ENCODE data around the gene TIMM13.
"Not testable (repeated sequence)": the region's sequence is repeated elsewhere in the genome, so short reads cannot be mapped to it uniquely, and the experiment has no call there.

TIMM13 gene

DNA sequence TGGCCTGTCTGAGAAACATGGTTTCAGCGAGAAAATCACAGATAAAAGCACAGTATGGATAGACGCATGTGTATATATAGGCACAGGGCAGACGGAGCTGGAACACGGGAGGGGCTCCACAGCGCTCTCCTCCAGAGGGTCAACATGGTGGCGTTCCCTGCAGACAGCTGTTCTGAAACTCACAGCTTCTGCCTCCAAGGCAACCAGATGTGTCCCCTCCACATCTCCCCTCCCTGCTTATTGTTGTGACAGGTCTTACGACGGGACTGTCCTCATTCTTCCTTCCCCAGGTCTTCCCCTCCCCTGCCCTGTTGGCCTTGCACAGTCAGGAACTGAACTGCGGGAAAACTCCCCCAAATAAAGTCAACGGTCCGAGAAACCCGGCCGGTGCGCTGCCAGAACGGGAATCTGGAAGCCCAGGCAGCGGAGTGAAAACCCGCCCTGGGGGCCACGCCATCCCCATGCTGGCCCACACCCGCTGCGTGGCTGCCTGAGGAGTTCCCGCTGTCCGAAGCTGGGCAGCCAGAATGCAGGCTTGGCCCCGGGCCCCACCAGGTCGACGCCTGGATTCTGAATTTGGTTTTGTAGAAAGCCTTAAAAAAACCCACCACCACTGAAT lies 2.6 kb upstream of the TIMM13 start:
- no peak for DNase-seq

DNA sequence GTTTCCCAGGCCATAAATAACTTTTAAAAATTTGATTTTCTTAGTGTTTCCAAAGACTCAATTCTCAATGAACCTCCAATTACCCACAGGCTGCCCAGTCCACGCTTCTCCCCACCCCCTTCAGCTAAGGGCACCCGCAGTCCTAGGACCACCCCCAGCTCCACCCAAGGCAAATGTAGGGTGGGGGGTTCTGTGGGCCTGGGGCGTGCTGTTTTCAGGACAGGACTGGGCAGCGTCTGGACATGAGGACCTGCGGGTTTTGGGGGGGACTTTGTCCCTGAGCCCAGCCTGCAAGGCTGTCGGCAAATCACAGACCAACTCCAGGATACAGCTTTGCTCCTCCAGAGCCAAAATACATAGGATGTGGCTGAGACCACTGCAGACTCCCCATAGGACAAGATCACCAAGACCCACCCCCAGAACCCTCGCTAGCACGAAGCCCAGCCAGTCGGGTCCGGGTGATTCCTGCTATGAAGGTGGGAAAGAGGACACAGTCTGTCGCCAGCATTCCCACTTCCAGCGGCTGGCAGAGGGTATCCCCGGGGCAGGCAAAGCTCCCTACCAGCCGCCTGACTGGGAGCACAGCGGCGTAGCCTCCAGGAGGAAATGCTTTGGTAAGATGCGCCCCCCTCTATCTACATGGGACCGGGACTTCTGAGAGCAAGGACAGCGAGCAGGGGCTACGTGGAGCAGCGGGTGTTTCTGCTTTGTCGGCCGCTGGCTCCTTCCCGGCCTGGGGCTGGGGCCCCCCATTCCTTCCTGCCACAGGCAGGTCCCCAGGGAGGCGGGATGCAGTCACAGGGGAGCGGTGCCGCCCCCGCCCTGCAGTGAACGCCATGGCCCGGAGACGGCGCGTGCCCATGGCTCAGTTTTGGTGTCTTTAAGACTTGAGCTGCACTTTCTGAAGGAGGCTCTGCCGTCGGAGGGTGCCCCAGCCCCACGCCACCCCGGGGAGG lies 1.6 kb upstream of the TIMM13 start:
- no peak for DNase-seq

DNA sequence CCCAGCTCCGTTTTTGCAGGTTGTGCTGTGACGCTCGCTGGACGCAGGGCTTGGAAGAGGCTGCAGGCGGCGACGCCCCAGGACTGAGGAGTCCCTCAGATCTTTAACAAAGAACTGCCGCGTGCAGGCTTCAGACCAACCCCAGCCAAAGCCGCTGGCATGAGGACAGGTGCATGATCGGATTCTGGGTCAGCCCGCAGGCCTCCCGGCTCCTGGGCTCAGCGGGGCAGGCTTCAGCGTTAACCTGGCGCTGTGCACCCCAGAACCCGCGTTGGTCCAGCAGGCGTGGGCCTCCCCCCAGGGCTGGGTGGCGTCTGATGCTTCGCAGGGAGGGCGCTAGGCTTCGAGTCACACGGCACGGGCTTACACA lies 920 bp upstream of the TIMM13 start:
- no peak for DNase-seq

DNA sequence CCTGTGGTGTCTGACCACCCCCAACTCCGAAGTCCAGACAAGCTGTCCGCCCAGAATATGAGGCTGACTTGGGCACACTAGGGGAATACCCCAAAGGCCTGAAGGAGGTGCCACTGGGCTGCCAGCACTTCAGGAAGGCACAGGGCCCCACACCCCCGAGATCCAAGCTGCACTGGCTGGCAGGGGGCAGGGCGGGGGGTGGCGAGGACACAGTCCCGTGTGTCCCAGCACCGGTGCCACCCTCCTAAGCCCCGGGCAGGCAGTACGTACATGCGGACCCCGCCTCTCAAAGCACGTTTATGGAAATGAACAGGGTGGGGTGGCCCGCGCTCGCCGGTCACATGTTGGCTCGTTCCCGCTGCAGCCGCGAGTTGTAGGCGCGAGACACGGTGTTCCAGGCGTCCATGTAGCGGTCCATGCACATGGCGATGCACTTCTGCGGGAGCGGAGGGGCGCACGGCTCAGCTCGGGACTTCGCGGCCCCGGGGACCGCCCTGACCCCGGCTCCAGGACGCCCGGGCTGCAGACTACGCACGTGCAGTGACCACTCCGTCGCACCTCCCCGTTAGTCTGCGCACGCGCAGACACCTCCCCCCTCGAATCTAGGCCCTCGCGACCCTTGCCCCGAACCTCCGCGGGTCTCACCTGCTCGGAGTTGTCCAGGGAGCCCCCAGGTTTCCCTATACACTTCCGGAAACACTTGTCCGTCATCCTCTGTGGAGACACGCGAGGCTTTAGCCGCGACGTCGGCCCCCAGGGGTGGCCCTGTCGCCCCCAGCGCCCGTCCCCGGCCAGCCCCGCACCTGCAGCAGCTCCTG lies 566 bp downstream of the TIMM13 start:
- peak; percentile 53 for DNase-seq

DNA sequence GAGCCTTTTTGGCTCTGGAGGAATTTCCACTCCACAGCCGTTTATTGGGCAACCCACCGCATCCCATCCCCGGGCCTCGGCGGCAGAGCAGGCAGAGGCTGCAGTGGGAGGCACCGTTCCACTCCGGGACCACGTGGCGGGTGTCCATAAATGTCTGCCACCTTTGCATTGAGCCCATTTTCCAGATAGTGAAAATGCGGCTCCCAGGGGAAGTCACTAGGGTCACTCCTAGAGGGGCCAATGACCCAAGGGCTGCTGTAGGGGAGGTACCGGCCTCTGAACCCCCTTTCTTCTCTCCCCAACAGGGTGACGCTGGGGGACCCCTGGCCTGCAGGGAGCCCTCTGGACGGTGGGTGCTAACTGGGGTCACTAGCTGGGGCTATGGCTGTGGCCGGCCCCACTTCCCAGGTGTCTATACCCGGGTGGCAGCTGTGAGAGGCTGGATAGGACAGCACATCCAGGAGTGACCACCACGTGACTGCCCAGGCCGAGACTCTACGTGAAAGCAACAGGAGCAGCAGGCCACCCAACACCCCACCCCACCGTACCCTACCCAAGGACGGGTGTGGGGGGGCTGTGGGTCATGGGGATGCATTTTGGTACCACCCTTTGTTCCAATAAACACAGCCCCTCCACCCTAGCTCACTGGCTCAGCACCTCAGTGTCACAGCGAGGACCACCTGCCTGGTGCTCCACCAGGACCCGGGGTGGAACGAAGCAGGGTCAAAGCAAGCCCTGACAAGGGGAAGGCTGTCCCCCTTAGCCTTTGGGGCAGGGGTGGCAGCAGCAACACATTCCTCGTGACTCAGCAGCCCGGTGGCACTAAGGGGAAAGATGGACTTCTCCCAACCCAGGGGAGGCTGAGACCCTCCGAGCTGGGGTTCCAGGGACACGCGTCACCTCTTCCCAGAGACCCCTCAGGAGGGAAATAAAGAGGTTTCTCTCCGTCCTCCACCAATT lies 1.5 kb downstream of the TIMM13 start:
- no peak for DNase-seq

- DNase-seq = no peak
Observed at GRCh38 chr19:2424686-2425621, 2.4 kb downstream of the TIMM13 start.

DNA sequence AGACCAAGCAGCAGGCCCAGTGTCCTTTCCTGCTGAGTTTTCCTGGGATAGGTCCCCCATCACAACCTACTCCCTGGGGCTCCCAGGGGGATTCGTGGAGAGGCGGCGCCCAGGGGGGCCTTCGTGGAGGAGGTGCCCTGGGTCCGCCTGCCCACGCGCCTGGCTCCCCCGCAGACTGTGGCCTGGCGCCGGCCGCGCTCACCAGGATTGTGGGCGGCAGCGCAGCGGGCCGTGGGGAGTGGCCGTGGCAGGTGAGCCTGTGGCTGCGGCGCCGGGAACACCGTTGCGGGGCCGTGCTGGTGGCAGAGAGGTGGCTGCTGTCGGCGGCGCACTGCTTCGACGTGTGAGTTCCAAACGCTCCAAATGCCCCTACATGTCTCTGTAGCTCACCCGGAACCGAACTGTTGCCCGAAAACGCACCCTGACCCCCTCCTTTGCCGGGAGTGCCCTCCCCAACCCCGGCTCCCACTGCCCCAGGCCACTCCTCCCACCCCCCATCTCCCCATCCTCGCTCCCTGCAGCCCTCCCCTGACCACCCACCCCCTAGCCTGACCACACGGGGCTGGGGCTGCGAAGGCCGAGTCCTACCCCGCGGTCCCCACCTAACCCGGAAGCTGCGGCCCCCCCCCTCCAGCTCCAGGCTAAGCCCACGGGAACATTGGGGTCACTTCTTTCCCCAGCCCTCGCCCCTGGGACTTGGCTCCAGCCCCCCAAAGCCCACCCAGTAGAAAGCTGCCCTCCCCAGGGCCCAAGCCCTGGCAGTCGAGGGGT lies 3.3 kb downstream of the TIMM13 start:
- no peak for DNase-seq

- DNase-seq = no peak
Observed at GRCh38 chr19:2423071-2423914, 4.1 kb downstream of the TIMM13 start.

DNA sequence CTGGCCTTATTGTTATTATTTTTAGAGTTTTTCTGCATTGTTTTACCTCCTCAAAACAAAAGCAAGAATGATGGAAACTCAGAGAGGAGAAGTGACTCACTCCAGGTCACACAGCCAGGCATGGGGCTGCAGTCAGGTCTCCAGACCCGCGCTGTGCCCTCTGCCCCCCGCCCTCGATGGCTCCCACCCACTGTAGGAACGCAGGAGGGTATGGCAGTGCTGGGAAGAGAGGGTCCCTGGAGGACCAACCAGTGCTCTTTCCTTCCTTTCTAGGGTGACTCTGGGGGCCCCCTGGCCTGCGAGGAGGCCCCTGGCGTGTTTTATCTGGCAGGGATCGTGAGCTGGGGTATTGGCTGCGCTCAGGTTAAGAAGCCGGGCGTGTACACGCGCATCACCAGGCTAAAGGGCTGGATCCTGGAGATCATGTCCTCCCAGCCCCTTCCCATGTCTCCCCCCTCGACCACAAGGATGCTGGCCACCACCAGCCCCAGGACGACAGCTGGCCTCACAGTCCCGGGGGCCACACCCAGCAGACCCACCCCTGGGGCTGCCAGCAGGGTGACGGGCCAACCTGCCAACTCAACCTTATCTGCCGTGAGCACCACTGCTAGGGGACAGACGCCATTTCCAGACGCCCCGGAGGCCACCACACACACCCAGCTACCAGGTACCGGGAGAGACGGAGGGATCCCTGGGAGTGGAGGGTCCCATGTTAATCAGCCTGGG lies 5.6 kb downstream of the TIMM13 start:
- no peak for DNase-seq

GRCh38 chr19:2420490-2420889 lies 6.9 kb downstream of the TIMM13 start:
- no peak for DNase-seq

DNA sequence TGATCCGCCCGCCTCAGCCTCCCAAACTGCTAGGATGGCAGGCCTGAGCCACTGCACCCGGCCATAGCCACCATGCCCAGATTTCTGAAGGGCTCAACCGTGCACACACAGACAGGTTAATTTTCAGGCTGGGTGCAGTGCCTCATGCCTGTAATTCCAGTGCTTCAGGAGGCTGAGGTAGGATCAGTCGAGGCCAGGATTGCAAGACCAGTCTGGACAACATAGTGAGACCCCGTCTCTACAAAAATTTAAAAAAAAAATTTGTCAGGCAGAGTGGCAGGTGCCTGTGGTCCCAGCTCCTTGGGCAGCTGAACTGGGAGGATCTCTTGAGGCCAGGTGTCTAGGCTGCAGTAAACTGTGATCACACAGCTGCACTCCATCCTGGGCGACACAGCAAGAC lies 7.6 kb downstream of the TIMM13 start:
- DNase-seq = no peak

DNA sequence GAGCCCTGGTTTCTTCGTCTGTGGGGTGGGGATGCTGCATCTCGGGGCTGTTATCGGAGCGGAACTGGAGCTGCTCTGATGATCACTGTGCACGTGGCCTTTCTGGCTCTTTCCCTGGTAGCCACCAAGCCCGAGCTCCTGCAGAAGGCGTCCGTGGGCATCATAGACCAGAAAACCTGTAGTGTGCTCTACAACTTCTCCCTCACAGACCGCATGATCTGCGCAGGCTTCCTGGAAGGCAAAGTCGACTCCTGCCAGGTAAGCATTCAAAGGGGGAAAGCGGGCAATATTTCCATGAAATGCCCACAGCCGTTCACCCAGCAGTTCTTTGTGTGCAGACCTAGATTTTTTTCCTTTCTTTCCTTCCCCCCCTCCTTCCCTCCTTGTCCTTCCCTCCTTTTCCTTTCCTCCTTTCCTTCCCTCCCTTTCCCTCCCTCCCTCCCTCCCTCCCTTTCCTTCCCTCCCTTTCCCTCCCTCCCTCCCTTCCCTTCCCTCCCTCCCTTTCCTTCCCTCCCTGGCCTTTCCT lies 9.4 kb downstream of the TIMM13 start:
- DNase-seq = no peak

DNA sequence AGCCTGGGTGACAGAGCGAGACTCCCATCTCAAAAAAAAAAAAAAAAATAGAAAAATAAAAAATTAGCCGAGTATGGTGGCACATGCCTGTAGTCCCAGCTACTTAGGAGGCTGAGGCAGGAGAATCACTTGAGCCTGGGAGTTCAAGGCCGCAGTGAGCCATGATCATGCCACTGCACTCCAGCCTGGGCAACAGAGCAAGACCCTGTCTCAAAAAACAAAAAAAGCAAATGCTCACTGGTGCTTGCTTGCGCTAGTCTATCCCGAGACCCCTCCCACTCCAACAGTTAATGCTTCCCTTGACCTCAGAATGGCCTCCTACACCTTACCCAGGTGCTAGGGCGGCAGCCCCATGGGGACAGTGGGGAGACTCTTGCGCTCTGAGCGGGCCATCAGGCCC lies 9.9 kb downstream of the TIMM13 start:
- DNase-seq = not testable (repeated sequence)

DNA sequence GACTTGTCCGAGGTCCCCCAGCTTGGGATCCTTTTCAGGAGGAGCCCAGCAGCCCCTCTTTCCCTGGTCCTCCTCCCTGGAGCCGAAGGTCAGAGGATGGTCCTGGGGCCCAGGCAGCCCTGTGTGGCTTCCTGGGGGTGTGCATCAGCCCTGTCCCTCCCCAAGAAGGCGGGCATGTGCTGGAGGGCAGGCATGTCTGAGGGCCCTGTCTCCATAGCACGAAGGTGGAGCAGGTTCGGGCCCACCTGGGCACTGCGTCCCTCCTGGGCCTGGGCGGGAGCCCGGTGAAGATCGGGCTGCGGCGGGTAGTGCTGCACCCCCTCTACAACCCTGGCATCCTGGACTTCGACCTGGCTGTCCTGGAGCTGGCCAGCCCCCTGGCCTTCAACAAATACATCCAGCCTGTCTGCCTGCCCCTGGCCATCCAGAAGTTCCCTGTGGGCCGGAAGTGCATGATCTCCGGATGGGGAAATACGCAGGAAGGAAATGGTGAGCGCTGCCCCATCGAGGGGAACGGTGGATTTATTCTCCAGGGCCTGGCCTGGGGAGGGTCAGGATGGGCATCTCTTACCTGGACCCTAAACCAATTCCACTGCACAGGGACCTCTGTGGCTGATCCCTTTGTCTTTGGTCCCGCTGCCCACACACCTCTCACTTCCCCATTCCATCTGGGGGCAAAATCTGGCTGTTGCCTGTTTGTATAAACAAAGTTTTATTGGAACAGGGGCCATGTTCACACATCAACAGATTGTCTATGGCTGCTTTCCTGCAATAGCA lies 10.9 kb downstream of the TIMM13 start:
- DNase-seq = no peak

DNA sequence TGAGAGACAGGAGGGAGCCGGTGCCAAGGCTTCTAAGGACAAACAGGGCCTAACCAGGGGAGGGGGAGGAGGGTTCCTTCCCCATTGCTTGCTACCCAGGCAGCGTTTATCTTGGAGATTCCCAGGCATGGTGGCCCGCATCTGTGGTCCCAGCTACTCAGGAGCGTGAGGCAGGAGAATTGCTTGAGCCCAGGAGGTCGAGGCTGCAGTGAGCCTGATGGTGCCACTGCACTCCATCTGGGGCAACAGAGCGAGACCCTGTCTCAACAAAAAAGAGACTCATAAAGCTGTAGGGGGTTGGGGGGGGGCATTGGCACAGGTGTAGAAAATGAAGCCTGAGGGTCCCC lies 11.4 kb downstream of the TIMM13 start:
- no peak for DNase-seq

DNA sequence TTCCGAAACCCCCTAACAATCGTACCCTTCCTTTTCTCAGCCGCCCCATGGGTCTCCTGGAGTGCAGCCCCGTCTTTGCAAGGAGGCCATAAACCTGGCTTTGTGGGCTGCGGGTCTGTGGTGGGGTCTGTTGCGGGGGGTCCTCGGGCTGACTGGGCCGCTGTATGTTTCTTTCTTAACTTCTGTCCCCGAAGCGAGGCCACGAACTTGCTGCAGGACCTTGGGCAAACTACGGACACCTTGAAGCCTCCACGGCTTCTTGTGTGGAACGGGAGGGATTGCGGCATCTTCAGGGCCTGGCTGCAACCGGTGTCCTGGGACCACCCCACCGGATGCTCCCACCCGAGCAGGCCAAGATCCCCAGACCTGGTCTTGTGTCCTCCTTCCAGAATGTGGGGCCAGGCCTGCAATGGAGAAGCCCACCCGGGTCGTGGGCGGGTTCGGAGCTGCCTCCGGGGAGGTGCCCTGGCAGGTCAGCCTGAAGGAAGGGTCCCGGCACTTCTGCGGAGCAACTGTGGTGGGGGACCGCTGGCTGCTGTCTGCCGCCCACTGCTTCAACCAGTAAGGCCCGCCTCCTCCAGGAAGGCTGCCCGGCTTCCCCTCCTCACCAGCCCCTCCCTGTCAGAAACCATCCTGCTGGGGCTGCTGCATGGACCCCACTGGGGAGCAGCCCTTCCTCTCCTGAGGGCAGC lies 12.0 kb downstream of the TIMM13 start:
- no peak for DNase-seq

GRCh38 chr19:2413629-2414028 lies 13.8 kb downstream of the TIMM13 start:
- DNase-seq = no peak

Measured in stimulated activated CD4-positive, alpha-beta T cell treated with anti-CD3 and anti-CD28 coated beads, Interleukin-12 subunit alpha, Interleukin-12 subunit beta, amount 100 ng/mL, for 4 hours (primary cell).